Esophagus squamous epithelium (tissue), 4 donors: ENCODE results near the gene UTP14A.

Experiments used
- CTCF ChIP-seq, 6 experiments: fragments of 450-650 bp in 4 of 6; fragments of 200-600 bp in 2 of 6; sonication (generic) in 2 of 6; IDR thresholded peaks; one replicate each; pipeline ENCODE4 v1.5.1; 2016 to 2019; ENCODE audit warnings: antibody characterized with exemption in 6 of 6, mild to moderate bottlenecking in 4 of 6, moderate library complexity in 4 of 6
- POLR2A ChIP-seq, 4 donors: fragments of 450-650 bp; IDR thresholded peaks; one replicate each; pipeline ENCODE4 v1.6.1; 2017; ENCODE audit warnings: antibody characterized with exemption in 4 of 4, mild to moderate bottlenecking in 4 of 4, moderate library complexity in 3 of 4

GRCh38 chrX:129872524-129872923 is 33.4 kb upstream of the UTP14A start:
- no peak for TF ChIP-seq CTCF (IDR thresholded peaks at IDR 0.05)
- TF ChIP-seq POLR2A (IDR thresholded peaks at IDR 0.05): no peak
